OCI-LY3 (cell line): Measurements from ENCODE around the gene DCLK1.
A peak's percentile ranks its signal among the peaks of the same experiment; 100 is the strongest.

Experiments
- EZH2phosphoT487 ChIP-seq: fragments of 200-600 bp; shearing (Covaris generic); IDR thresholded peaks from 2 replicates; pipeline ENCODE4 v1.6.1; 2018; ENCODE audit warnings: antibody characterized with exemption, mixed run types, low read depth
- TF ChIP-seq, protein P1 (sequence below): fragments of 200-600, 300-600 bp; sonication (generic); IDR thresholded peaks from 2 replicates; pipeline ENCODE4 v1.5.1; 2014; ENCODE audit warnings: antibody characterized with exemption, low read length, low read depth

DNA sequence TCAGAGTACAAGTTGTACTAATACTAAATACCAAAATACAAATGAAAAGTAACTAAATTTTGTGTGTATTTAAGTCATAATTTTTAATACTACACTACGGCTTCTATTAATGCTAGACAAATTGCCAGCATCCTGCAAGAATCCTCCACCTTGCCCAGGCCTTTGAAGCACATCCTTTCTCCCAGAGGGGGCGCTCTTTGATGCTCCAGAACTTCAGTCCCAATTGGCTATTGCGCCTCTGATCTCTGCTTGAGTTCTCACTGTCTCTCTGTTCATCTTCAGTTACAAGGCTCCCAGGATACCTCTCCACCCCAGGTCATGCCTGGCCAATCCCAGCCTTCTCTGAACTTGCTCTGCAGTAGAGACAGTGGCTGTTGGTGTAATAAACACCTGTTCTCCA is 141.0 kb downstream of the DCLK1 start:
- TF ChIP-seq, protein P1, sequence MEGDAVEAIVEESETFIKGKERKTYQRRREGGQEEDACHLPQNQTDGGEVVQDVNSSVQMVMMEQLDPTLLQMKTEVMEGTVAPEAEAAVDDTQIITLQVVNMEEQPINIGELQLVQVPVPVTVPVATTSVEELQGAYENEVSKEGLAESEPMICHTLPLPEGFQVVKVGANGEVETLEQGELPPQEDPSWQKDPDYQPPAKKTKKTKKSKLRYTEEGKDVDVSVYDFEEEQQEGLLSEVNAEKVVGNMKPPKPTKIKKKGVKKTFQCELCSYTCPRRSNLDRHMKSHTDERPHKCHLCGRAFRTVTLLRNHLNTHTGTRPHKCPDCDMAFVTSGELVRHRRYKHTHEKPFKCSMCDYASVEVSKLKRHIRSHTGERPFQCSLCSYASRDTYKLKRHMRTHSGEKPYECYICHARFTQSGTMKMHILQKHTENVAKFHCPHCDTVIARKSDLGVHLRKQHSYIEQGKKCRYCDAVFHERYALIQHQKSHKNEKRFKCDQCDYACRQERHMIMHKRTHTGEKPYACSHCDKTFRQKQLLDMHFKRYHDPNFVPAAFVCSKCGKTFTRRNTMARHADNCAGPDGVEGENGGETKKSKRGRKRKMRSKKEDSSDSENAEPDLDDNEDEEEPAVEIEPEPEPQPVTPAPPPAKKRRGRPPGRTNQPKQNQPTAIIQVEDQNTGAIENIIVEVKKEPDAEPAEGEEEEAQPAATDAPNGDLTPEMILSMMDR: peak; percentile 34
- no peak for TF ChIP-seq EZH2phosphoT487
